ENCODE measurements around the gene FSTL4. TPM values are rescaled to one million over a fixed set of nuclear protein-coding genes. Genes with fewer than 3 reads are reported as not detected.

Gene FSTL4
- total and polyA plus RNA-seq, 2 of the 4 experiments (the other 2 are of a cell fraction): 0.18 TPM; not detected in 1

DNA sequence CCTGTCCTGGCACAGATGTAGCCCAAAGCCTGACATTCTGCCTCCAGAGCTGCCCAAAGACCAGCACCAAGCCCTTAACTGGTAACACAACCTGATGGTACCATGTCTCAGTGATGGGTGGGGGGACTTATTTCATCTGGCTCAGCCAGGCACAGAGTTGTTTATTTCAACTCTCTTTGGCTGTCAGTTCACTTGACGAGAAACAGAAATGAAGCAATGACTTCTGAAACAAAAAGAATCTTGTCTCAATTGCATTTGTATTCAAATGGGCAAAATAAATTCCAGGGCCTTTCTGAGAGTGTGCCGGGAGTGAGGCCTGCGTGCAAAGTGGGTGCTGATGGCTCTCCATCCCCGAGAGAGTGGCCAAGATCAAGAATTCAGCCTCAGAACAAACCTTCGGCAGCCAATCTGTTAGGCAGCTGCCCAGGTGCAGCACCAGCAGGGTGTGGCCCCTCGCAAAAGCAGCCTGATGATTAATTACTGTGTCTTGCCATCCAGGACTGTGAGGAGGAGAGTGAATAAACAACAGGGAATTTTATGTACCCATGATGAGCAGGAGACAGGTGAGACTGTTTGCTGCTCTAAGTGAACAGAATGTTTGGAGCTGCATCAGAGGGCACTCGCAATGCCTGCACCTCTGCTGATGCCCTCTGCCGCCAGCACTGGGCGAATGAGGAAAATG is 322.5 kb downstream of the FSTL4 start:
- H3K27me3 ChIP-seq (ENCODE audit: control insufficient read depth, insufficient read depth, low read length): peaks cover 13% of the 10 kb centered on the region; the same call in 1 of the 2 replicates
- H2AK9ac ChIP-seq (replicated peaks; ENCODE audit: low read depth, low read length, poor library complexity): no peak overlapping the region
- no peaks in the 10 kb centered on the region for H3K4me1 ChIP-seq (ENCODE audit: control insufficient read depth, insufficient read depth, low read length)
- no peak overlapping the region for H2BK15ac ChIP-seq (ENCODE audit: low read depth, low read length)
- no peak for ATAC-seq (ENCODE audit: low read depth)
- in situ Hi-C loops (cut with MboI; ENCODE audit: low sequenced_read_pairs) (loop anchor here (10.0 kb wide), 1 partner anchor 175 kb away; no protein-coding TSS in a partner anchor), intact Hi-C loops (cut with micrococcal nuclease) (no loop called here), dilution Hi-C loops (cut with HindIII; ENCODE audit: low sequenced_read_pairs, unreplicated experiment) (no loop called here)
- H2BK120ac ChIP-seq (ENCODE audit: low read depth, low read length): no peak overlapping the region
- no peak overlapping the region for H2AFZ ChIP-seq (replicated peaks; ENCODE audit: low read length, poor library complexity)
- no peak overlapping the region for H3K27ac ChIP-seq (ENCODE audit: insufficient read depth, low read length)
- H3K36me3 ChIP-seq (ENCODE audit: control insufficient read depth, insufficient read depth, low read length): no peaks in the 10 kb centered on the region
- POLR2A ChIA-PET (ENCODE audit: unreplicated experiment): no interaction called here
- 38% methylated on average over 4 of the region's 9 CpGs; no CpG with 5 or more reads in 1 of the 2 experiments for WGBS, 2 experiments (ENCODE audit: extremely low coverage in 2 of 2, insufficient read length in 1 of 2)
- H3K79me1 ChIP-seq (ENCODE audit: low read depth in 1 of 2, low read length in 2 of 2): no peaks in the 10 kb centered on the region
- H4K20me1 ChIP-seq (ENCODE audit: insufficient read depth, low read length): no peaks in the 10 kb centered on the region
- H3K18ac ChIP-seq (ENCODE audit: low read depth, low read length): no peak overlapping the region
- H4K91ac ChIP-seq (ENCODE audit: insufficient read depth, low read depth, low read length): no peak overlapping the region
- H3K4me2 ChIP-seq (ENCODE audit: low read depth, low read length): no peak overlapping the region
- no peak overlapping the region for H4K5ac ChIP-seq (ENCODE audit: low read depth, low read length)
- TF ChIP-seq FOS (IDR thresholded peaks at IDR 0.05; ENCODE audit: low read depth, low read length): no peak
- TF ChIP-seq, protein P1, sequence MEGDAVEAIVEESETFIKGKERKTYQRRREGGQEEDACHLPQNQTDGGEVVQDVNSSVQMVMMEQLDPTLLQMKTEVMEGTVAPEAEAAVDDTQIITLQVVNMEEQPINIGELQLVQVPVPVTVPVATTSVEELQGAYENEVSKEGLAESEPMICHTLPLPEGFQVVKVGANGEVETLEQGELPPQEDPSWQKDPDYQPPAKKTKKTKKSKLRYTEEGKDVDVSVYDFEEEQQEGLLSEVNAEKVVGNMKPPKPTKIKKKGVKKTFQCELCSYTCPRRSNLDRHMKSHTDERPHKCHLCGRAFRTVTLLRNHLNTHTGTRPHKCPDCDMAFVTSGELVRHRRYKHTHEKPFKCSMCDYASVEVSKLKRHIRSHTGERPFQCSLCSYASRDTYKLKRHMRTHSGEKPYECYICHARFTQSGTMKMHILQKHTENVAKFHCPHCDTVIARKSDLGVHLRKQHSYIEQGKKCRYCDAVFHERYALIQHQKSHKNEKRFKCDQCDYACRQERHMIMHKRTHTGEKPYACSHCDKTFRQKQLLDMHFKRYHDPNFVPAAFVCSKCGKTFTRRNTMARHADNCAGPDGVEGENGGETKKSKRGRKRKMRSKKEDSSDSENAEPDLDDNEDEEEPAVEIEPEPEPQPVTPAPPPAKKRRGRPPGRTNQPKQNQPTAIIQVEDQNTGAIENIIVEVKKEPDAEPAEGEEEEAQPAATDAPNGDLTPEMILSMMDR (conservative IDR thresholded peaks at IDR 0.05; ENCODE audit: low read depth, low read length): no peak
- TF ChIP-seq CEBPB (IDR thresholded peaks at IDR 0.05; ENCODE audit: low read depth, low read length): no peak
- TF ChIP-seq MAFK (IDR thresholded peaks at IDR 0.05; ENCODE audit: low read depth, low read length): no peak
- TF ChIP-seq RAD21 (IDR thresholded peaks at IDR 0.05; ENCODE audit: low read length): no peak
- no peak for TF ChIP-seq MXI1 (IDR thresholded peaks at IDR 0.05; ENCODE audit: borderline replicate concordance, low read depth, low read length)
- TF ChIP-seq, protein P2, sequence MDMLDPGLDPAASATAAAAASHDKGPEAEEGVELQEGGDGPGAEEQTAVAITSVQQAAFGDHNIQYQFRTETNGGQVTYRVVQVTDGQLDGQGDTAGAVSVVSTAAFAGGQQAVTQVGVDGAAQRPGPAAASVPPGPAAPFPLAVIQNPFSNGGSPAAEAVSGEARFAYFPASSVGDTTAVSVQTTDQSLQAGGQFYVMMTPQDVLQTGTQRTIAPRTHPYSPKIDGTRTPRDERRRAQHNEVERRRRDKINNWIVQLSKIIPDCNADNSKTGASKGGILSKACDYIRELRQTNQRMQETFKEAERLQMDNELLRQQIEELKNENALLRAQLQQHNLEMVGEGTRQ (IDR thresholded peaks at IDR 0.05; ENCODE audit: low read depth, low read length): no peak
- TF ChIP-seq RFX5 (IDR thresholded peaks at IDR 0.05; ENCODE audit: low read depth, low read length): no peak
- TF ChIP-seq RCOR1 (IDR thresholded peaks at IDR 0.05; ENCODE audit: insufficient replicate concordance, low read length): no peak
- no peak overlapping the region for H4K8ac ChIP-seq (ENCODE audit: low read depth in 2 of 2, low read length in 2 of 2)
- no peak overlapping the region for H3K9ac ChIP-seq (ENCODE audit: low read depth, low read length)
- no peak for DNase-seq
- H2AK5ac ChIP-seq (ENCODE audit: low read depth, low read length): no peak overlapping the region
- H3K56ac ChIP-seq (ENCODE audit: extremely low read depth, insufficient read depth, low read length): no peak overlapping the region
- H2BK20ac ChIP-seq (ENCODE audit: low read depth, low read length): no peak overlapping the region
- CTCF ChIA-PET: no interaction called here
- H3K23ac ChIP-seq (ENCODE audit: low read depth, low read length): no peak overlapping the region
- no peaks in the 10 kb centered on the region; the same call in 1 of the 2 replicates for H3K9me1 ChIP-seq (ENCODE audit: insufficient read depth, low read length)
- no peak overlapping the region for H2BK5ac ChIP-seq (ENCODE audit: low read depth, low read length, poor library complexity, severe bottlenecking)
- H3K9me3 ChIP-seq (ENCODE audit: control insufficient read depth, insufficient read depth, low read length): no peaks in the 10 kb centered on the region
- no peak overlapping the region for H3K4me3 ChIP-seq (ENCODE audit: insufficient read depth, low read depth, low read length)
- H3K14ac ChIP-seq (replicated peaks; ENCODE audit: low read depth, low read length): no peak overlapping the region
- BruUV-seq (replicated peaks): no TSS peak
- H3K4ac ChIP-seq (ENCODE audit: low read depth, low read length): no peak overlapping the region

Measured in IMR-90 (cell line).